Measurements from ENCODE around the gene ARHGEF39. TPM values are rescaled to one million over a fixed set of nuclear protein-coding genes. Genes with fewer than 3 reads are reported as not detected.
"Not testable (repeated sequence)": the region's sequence is repeated elsewhere in the genome, so short reads cannot be mapped to it uniquely, and the experiment has no call there.

ARHGEF39 gene
- polyA plus RNA-seq, 1 donor (not counting 4 experiments of a cell fraction or from before 2014, with no cell fraction given), result 2.4 TPM

DNA sequence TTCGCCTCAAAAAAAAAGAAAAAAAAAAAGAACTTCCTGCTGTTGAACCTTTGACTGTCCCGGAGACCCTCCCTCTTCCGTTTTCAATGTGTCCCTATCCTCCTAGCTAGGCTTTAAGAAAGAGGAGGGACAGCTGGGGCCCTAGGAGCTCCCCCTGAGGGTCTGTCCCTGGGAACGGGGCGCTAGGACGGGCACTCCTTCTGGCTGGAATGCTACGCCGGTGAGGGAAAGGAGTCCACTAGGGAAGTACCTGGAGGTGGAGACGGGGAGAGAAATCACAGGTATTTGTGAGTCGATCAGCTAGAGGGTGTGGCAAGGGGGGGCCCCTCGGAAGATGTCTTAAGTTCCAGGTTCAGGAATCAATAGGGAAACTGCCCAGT, 18.9 kb downstream of the ARHGEF39 start:
- H3K4me2 ChIP-seq (ENCODE audit: control insufficient read depth, extremely low read depth, insufficient read depth, low read depth, low read length), result peak overlapping the region; percentile 96
- no peaks in the 10 kb centered on the region for H3K27me3 ChIP-seq (ENCODE audit: control insufficient read depth, extremely low read depth, insufficient read depth, low read length)
- H3K27ac ChIP-seq (ENCODE audit: control insufficient read depth, insufficient read depth, low read length), result peak overlapping the region; percentile 82
- H3K36me3 ChIP-seq (ENCODE audit: control insufficient read depth in 2 of 2, extremely low read depth in 1 of 2, insufficient read depth in 2 of 2, low read length in 2 of 2), result no peaks in the 10 kb centered on the region
- dilution Hi-C loops (cut with MboI; ENCODE audit: extremely low pct_ligation_motif_present, low sequenced_read_pairs), result no loop called here
- H3K79me2 ChIP-seq (ENCODE audit: control insufficient read depth, insufficient read depth, low read length), result no peaks in the 10 kb centered on the region
- H3K9ac ChIP-seq (ENCODE audit: control insufficient read depth, extremely low read depth, insufficient read depth, low read length), result peak overlapping the region; percentile 88
- no peaks in the 10 kb centered on the region for H3K9me3 ChIP-seq (ENCODE audit: control insufficient read depth, low read depth, low read length)
- no peaks in the 10 kb centered on the region for H4K20me1 ChIP-seq (ENCODE audit: control insufficient read depth, extremely low read depth, insufficient read depth, low read length)
- no peak for FAIRE-seq
- H3K4me1 ChIP-seq (ENCODE audit: control insufficient read depth, extremely low read depth, insufficient read depth, low read length), result peaks cover 21% of the 10 kb centered on the region
- peak overlapping the region; percentile 54 to 87 (median 78) for H3K4me3 ChIP-seq (ENCODE audit: control insufficient read depth in 2 of 3, extremely low read depth in 1 of 3, insufficient read depth in 2 of 3, low read depth in 1 of 3, low read length in 3 of 3)
- DNase-seq (ENCODE audit: low read depth, low spot score), result no peak
- H3K9me1 ChIP-seq (ENCODE audit: control insufficient read depth, extremely low read depth, insufficient read depth, low read length), result no peaks in the 10 kb centered on the region
- peak overlapping the region; percentile 94 for H2AFZ ChIP-seq (ENCODE audit: control insufficient read depth, low read length)
- TF ChIP-seq EZH2 (IDR thresholded peaks at IDR 0.05; ENCODE audit: low read length), result no peak
- TF ChIP-seq, protein P1, sequence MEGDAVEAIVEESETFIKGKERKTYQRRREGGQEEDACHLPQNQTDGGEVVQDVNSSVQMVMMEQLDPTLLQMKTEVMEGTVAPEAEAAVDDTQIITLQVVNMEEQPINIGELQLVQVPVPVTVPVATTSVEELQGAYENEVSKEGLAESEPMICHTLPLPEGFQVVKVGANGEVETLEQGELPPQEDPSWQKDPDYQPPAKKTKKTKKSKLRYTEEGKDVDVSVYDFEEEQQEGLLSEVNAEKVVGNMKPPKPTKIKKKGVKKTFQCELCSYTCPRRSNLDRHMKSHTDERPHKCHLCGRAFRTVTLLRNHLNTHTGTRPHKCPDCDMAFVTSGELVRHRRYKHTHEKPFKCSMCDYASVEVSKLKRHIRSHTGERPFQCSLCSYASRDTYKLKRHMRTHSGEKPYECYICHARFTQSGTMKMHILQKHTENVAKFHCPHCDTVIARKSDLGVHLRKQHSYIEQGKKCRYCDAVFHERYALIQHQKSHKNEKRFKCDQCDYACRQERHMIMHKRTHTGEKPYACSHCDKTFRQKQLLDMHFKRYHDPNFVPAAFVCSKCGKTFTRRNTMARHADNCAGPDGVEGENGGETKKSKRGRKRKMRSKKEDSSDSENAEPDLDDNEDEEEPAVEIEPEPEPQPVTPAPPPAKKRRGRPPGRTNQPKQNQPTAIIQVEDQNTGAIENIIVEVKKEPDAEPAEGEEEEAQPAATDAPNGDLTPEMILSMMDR (optimal IDR thresholded peaks at IDR 0.05 in 1 of 3, IDR thresholded peaks at IDR 0.05 in 1 of 3, conservative IDR thresholded peaks at IDR 0.05 in 1 of 3; ENCODE audit: extremely low read depth in 1 of 3, insufficient read depth in 2 of 3, low read length in 3 of 3), result peak; percentile 38 to 46 (median 45)

DNA sequence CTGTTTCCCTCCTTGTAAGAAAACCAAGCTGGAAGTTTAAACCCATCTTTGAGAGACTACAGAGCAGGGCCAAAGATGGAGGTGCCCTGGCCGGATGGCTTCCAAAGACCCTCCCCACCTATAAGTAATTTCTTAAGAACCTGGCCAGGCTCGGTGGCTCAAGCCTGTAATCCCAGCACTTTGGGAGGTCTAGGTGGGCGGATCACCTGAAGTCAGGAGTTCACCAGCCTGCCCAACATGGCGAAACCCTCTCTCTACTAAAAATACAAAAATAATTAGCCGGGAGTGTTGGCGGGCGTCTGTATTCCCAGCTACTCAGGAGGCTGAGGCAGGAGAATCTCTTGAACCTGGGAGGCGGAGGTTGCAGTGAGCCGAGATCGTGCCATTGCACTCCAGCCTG, 19.3 kb downstream of the ARHGEF39 start:
- H3K79me2 ChIP-seq (ENCODE audit: control insufficient read depth, insufficient read depth, low read length); FAIRE-seq; H3K36me3 ChIP-seq (ENCODE audit: control insufficient read depth in 2 of 2, extremely low read depth in 1 of 2, insufficient read depth in 2 of 2, low read length in 2 of 2); DNase-seq (ENCODE audit: low read depth, low spot score); H4K20me1 ChIP-seq (ENCODE audit: control insufficient read depth, extremely low read depth, insufficient read depth, low read length); H3K9me1 ChIP-seq (ENCODE audit: control insufficient read depth, extremely low read depth, insufficient read depth, low read length); dilution Hi-C loops (cut with MboI; ENCODE audit: extremely low pct_ligation_motif_present, low sequenced_read_pairs); H3K9me3 ChIP-seq (ENCODE audit: control insufficient read depth, low read depth, low read length); H3K27me3 ChIP-seq (ENCODE audit: control insufficient read depth, extremely low read depth, insufficient read depth, low read length): not testable (repeated sequence)
- Histone ChIP-seq H2AFZ (ENCODE audit: control insufficient read depth, low read length) (peak overlapping the region; percentile 94), H3K4me3 (ENCODE audit: control insufficient read depth in 2 of 3, extremely low read depth in 1 of 3, insufficient read depth in 2 of 3, low read depth in 1 of 3, low read length in 3 of 3) (peak overlapping the region; percentile 54 to 87 (median 78)), H3K9ac (ENCODE audit: control insufficient read depth, extremely low read depth, insufficient read depth, low read length) (peak overlapping the region; percentile 88), H3K4me2 (ENCODE audit: control insufficient read depth, extremely low read depth, insufficient read depth, low read depth, low read length) (peak overlapping the region; percentile 96), H3K4me1 (ENCODE audit: control insufficient read depth, extremely low read depth, insufficient read depth, low read length) (peaks cover 21% of the 10 kb centered on the region), H3K27ac (ENCODE audit: control insufficient read depth, insufficient read depth, low read length) (peak overlapping the region; percentile 82)

DNA sequence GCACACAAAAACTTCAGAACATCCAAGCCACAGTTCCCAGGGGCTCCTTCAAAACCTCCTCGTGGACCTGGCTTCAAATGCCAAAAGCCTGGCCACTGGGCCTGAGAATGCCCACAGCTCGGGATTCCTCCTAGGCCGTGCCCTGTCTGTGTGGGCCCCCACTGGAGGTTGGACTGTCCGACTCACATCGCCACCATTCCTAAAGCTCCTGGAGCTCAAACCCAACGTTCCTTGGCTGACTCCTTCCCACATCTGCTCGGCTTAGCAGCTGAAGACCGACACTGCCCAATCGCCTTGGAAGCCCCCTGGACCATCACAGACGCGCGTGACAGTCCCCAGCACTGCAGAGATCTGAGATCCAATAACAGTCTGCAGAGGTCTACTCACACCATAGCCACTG, 21.9 kb downstream of the ARHGEF39 start:
- no peak for DNase-seq (ENCODE audit: low read depth, low spot score)
- Histone ChIP-seq H3K27ac (ENCODE audit: control insufficient read depth, insufficient read depth, low read length) (no peak overlapping the region), H4K20me1 (ENCODE audit: control insufficient read depth, extremely low read depth, insufficient read depth, low read length) (no peaks in the 10 kb centered on the region), H3K79me2 (ENCODE audit: control insufficient read depth, insufficient read depth, low read length) (no peaks in the 10 kb centered on the region), H3K27me3 (ENCODE audit: control insufficient read depth, extremely low read depth, insufficient read depth, low read length) (no peaks in the 10 kb centered on the region), H3K36me3 (ENCODE audit: control insufficient read depth in 2 of 2, extremely low read depth in 1 of 2, insufficient read depth in 2 of 2, low read length in 2 of 2) (no peaks in the 10 kb centered on the region), H2AFZ (ENCODE audit: control insufficient read depth, low read length) (no peak overlapping the region), H3K4me3 (ENCODE audit: control insufficient read depth in 2 of 3, extremely low read depth in 1 of 3, insufficient read depth in 2 of 3, low read depth in 1 of 3, low read length in 3 of 3) (no peak overlapping the region), H3K9me3 (ENCODE audit: control insufficient read depth, low read depth, low read length) (no peaks in the 10 kb centered on the region), H3K4me1 (ENCODE audit: control insufficient read depth, extremely low read depth, insufficient read depth, low read length) (peaks cover 15% of the 10 kb centered on the region), H3K4me2 (ENCODE audit: control insufficient read depth, extremely low read depth, insufficient read depth, low read depth, low read length) (no peak overlapping the region), H3K9ac (ENCODE audit: control insufficient read depth, extremely low read depth, insufficient read depth, low read length) (no peak overlapping the region), H3K9me1 (ENCODE audit: control insufficient read depth, extremely low read depth, insufficient read depth, low read length) (no peaks in the 10 kb centered on the region)
- TF ChIP-seq, protein P1 (optimal IDR thresholded peaks at IDR 0.05 in 1 of 3, IDR thresholded peaks at IDR 0.05 in 1 of 3, conservative IDR thresholded peaks at IDR 0.05 in 1 of 3; ENCODE audit: extremely low read depth in 1 of 3, insufficient read depth in 2 of 3, low read length in 3 of 3), result no peak
- TF ChIP-seq EZH2 (IDR thresholded peaks at IDR 0.05; ENCODE audit: low read length), result no peak
- dilution Hi-C loops (cut with MboI; ENCODE audit: extremely low pct_ligation_motif_present, low sequenced_read_pairs), result no loop called here
- FAIRE-seq, result no peak

DNA sequence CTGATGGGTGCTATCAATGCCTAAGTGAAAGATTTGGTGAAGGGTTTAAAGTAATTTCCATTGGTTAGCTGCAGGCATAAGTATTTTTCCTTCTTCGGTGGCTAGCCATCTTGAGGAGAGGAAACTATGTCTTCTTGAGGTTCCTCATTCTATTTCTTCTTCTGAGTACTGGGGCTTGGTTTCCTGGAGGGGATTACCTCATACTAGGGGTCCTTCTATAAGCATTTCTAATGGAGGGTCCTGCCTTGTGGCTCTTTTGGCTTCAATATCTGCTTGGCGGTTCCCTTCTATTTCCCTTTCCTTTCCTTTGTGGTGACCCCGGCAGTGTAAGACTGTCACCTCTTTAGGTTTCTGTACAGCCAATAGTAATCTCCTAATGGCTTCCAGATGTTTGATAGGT, 23.5 kb downstream of the ARHGEF39 start:
- FAIRE-seq; H3K9me3 ChIP-seq (ENCODE audit: control insufficient read depth, low read depth, low read length); H4K20me1 ChIP-seq (ENCODE audit: control insufficient read depth, extremely low read depth, insufficient read depth, low read length); H3K9ac ChIP-seq (ENCODE audit: control insufficient read depth, extremely low read depth, insufficient read depth, low read length); H3K4me2 ChIP-seq (ENCODE audit: control insufficient read depth, extremely low read depth, insufficient read depth, low read depth, low read length); H2AFZ ChIP-seq (ENCODE audit: control insufficient read depth, low read length); DNase-seq (ENCODE audit: low read depth, low spot score); H3K79me2 ChIP-seq (ENCODE audit: control insufficient read depth, insufficient read depth, low read length); H3K27me3 ChIP-seq (ENCODE audit: control insufficient read depth, extremely low read depth, insufficient read depth, low read length); dilution Hi-C loops (cut with MboI; ENCODE audit: extremely low pct_ligation_motif_present, low sequenced_read_pairs); H3K36me3 ChIP-seq (ENCODE audit: control insufficient read depth in 2 of 2, extremely low read depth in 1 of 2, insufficient read depth in 2 of 2, low read length in 2 of 2); H3K9me1 ChIP-seq (ENCODE audit: control insufficient read depth, extremely low read depth, insufficient read depth, low read length); H3K27ac ChIP-seq (ENCODE audit: control insufficient read depth, insufficient read depth, low read length); H3K4me3 ChIP-seq (ENCODE audit: control insufficient read depth in 2 of 3, extremely low read depth in 1 of 3, insufficient read depth in 2 of 3, low read depth in 1 of 3, low read length in 3 of 3): not testable (repeated sequence)
- H3K4me1 ChIP-seq (ENCODE audit: control insufficient read depth, extremely low read depth, insufficient read depth, low read length), result peaks cover 12% of the 10 kb centered on the region
